Upper lobe of left lung (tissue), 6 donors: ENCODE data around the gene PARD6B. TPM values are rescaled to one million over a fixed set of nuclear protein-coding genes. Genes with fewer than 3 reads are reported as not detected.
"Not testable (repeated sequence)": the region's sequence is repeated elsewhere in the genome, so short reads cannot be mapped to it uniquely, and the experiment has no call there.

Experiments
- ATAC-seq, 2 donors: fragments of 200-7000 bp; cut with Tn5 transposase; one replicate each; pipeline ENCODE4 v1.9.1; 2022; ENCODE audit warnings: mild to moderate bottlenecking in 2 of 2, moderate library complexity in 2 of 2; ENCODE audit not compliant: low FRiP score in 2 of 2
- DNase-seq, 2 donors: peaks; one replicate each; pipeline ENCODE4 v3.0.0-alpha.2; 2019 to 2020
- H3K27ac ChIP-seq, 4 donors: fragments of 200-600 bp; sonication (generic); one replicate each; pipeline ENCODE4 v1.5.1; 2016 to 2019
- H3K27me3 ChIP-seq, 4 donors: fragments of 200-600 bp; sonication (generic); one replicate each; pipeline ENCODE4 v1.5.1; 2017 to 2019
- H3K36me3 ChIP-seq, 4 donors: fragments of 200-600 bp; sonication (generic); one replicate each; pipeline ENCODE4 v1.5.1; 2016 to 2019
- H3K4me1 ChIP-seq, 4 donors: fragments of 200-600 bp; sonication (generic); one replicate each; pipeline ENCODE4 v1.5.1; 2018 to 2019
- H3K4me3 ChIP-seq, 4 donors: fragments of 200-600 bp; sonication (generic); one replicate each; pipeline ENCODE4 v1.5.1; 2017 to 2019; ENCODE audit warnings: mild to moderate bottlenecking in 2 of 4, moderate library complexity in 1 of 4
- H3K9me3 ChIP-seq, 4 donors: fragments of 200-600 bp; sonication (generic); one replicate each; pipeline ENCODE4 v1.5.1; 2018 to 2019
- EP300 ChIP-seq, 4 donors: sonication (generic); formaldehyde crosslinking; IDR thresholded peaks; one replicate each; pipeline ENCODE4 v1.5.1; 2017; ENCODE audit warnings: antibody characterized with exemption in 4 of 4, control low read depth in 2 of 4
- POLR2A ChIP-seq, 4 donors: fragments of 450-650 bp; IDR thresholded peaks; one replicate each; pipeline ENCODE4 v1.5.1; 2016 to 2017; ENCODE audit warnings: antibody characterized with exemption in 4 of 4, mild to moderate bottlenecking in 2 of 4
- POLR2AphosphoS5 ChIP-seq, 2 donors: sonication (generic); formaldehyde crosslinking; IDR thresholded peaks; one replicate each; pipeline ENCODE4 v1.5.1; 2017; ENCODE audit warnings: antibody characterized with exemption in 2 of 2
- WGBS, 2 donors: methylation state at CpG; one replicate each; pipeline ENCODE4 v1.1.5; 2017 to 2018; 5-methylcytosine and 5-hydroxymethylcytosine counted together
- total RNA-seq, 6 donors: library from RNA; depleted of rRNA in 4 of 6; stranded (reverse); fragments of >200 nt in 4 of 6; gene quantifications; one replicate each; pipeline versions ENCODE4 v1.1.0 to v1.2.1, GENCODE V29; 2016 to 2021
- TF ChIP-seq, protein P1 (sequence below), 6 experiments: fragments of 450-650 bp in 4 of 6; fragments of 200-600 bp in 2 of 6; sonication (generic) in 2 of 6; IDR thresholded peaks; one replicate each; pipeline ENCODE4 v1.5.1; 2016 to 2019; ENCODE audit warnings: antibody characterized with exemption in 6 of 6
- donor health status: DM: no; HTN: no; CAD: no; lungs with moderate emphysema.
- donor health status: DM: no; HTN: yes; CAD: no; lungs with severe emphysema.

The PARD6B gene
- total RNA-seq, 6 donors from 2014 or later = 7.3 to 56.4 (median 43.4) TPM

DNA sequence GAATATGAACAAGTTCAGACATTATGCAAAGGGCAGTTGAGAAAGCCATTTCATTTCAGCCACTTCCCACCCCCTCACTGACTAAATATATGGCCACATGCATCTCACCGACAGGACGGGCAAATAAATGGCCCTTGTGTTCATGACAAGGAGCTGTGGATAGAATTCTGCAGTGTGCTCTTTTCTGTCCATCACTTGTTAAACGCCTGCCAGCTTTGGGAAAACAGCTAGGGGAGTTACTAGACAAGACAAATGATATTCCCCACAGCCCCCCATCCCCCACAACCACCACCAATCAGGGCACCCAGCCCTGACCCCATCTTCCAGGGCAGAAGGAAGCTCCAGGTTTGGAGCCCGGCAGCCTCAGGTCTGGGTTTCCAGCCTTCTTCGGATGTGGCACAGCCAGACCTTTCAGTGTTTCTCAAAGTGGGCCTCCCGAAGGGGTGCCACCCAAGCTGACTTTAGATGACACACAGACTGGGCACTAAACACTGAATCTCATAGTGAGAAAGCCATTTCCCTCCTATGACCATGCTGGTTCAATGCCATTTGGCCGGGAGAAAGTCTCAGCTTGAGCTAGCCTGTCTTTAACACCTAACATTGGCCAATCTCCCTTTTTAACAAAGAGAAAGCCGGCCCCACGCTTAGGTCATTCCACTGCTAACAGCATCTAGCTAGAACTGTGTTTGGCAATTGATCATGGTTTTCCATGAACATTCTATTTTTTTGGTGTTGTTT lies 36.1 kb upstream of the PARD6B start:
- no peaks in the 10 kb centered on the region for H3K9me3 ChIP-seq
- no peak overlapping the region for H3K4me3 ChIP-seq
- WGBS, 2 donors = 62 to 73% methylated on average over 8 to 9 of the region's 9 CpGs
- no peak for TF ChIP-seq EP300 (IDR thresholded peaks at IDR 0.05)
- TF ChIP-seq, protein P1, sequence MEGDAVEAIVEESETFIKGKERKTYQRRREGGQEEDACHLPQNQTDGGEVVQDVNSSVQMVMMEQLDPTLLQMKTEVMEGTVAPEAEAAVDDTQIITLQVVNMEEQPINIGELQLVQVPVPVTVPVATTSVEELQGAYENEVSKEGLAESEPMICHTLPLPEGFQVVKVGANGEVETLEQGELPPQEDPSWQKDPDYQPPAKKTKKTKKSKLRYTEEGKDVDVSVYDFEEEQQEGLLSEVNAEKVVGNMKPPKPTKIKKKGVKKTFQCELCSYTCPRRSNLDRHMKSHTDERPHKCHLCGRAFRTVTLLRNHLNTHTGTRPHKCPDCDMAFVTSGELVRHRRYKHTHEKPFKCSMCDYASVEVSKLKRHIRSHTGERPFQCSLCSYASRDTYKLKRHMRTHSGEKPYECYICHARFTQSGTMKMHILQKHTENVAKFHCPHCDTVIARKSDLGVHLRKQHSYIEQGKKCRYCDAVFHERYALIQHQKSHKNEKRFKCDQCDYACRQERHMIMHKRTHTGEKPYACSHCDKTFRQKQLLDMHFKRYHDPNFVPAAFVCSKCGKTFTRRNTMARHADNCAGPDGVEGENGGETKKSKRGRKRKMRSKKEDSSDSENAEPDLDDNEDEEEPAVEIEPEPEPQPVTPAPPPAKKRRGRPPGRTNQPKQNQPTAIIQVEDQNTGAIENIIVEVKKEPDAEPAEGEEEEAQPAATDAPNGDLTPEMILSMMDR (IDR thresholded peaks at IDR 0.05) = no peak
- ATAC-seq (peak in 1 of 2 donors; percentile 50), DNase-seq (no peak)
- peak overlapping the region in 1 of 4 donors; percentile 4 for H3K27ac ChIP-seq
- no peaks in the 10 kb centered on the region for H3K36me3 ChIP-seq
- no peaks in the 10 kb centered on the region for H3K27me3 ChIP-seq
- peaks cover 9 to 21% (median 11%) of the 10 kb centered on the region in 4 donors for H3K4me1 ChIP-seq

- H3K9me3 ChIP-seq, ATAC-seq, H3K4me1 ChIP-seq, DNase-seq, H3K27ac ChIP-seq, H3K36me3 ChIP-seq, H3K27me3 ChIP-seq, H3K4me3 ChIP-seq: not testable (repeated sequence)
- WGBS, 2 donors = 91 to 95% methylated on average over 7 of the region's 7 CpGs
These were observed 33.1 kb upstream of the PARD6B start for GRCh38 chr20:50698255-50698654.

GRCh38 chr20:50699688-50700087 lies 31.7 kb upstream of the PARD6B start:
- TF ChIP-seq, protein P1 (IDR thresholded peaks at IDR 0.05) = no peak
- no peak for TF ChIP-seq EP300 (IDR thresholded peaks at IDR 0.05)
- no peak for TF ChIP-seq POLR2AphosphoS5 (IDR thresholded peaks at IDR 0.05)
- no peak for TF ChIP-seq POLR2A (IDR thresholded peaks at IDR 0.05)
- WGBS, 2 donors = 99 to 100% methylated on average over 5 of the region's 5 CpGs
- Histone ChIP-seq H3K9me3 (no peaks in the 10 kb centered on the region), H3K27me3 (no peaks in the 10 kb centered on the region), H3K4me1 (peaks cover 0 to 5% (median 0%) of the 10 kb centered on the region in 4 donors), H3K36me3 (no peaks in the 10 kb centered on the region), H3K4me3 (no peak overlapping the region), H3K27ac (no peak overlapping the region)
- ATAC-seq (no peak), DNase-seq (no peak)

DNA sequence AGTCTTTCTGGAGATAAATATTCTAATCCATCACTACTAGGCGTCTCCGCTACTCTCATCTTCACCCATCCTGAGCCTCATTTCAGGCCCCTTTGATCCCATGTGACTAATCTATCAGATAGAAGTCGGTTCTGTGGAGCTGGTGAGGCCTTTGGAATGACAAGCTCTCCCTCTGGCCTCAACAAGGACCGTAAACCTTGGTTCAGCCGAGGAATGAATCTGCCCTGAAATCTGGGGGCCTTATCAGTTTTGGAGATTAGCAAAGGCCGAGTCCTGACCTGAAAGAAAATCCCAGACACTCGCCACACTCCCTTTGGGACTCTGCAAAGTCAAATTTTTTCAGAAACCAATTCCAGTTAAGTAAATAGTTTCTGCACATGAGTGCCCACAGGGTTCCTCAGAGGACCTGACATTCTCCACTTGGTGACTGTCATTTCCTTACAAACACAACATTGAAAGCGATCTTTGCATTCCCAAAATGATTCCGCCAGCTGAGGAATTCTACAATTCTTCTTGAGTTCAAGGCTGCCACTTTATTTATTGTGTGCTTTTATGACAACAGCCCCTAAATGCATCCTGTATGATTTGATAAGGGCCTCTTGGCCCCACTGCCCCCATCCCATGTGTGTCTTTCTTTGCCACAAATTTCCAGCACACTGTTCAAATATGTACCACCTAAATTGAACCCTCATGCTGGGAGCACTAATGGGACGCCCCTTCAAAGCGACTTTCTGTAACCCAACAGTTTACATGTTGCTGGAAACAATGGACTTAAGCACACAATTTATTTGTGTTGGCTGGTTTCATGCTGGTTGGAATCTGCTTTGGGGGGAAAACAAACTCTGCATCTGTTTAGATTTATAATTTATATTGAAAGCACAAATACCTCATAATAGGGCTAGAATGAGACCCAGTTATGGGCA lies 30.1 kb upstream of the PARD6B start:
- Histone ChIP-seq H3K27me3 (no peaks in the 10 kb centered on the region), H3K9me3 (no peaks in the 10 kb centered on the region), H3K4me1 (no peaks in the 10 kb centered on the region), H3K4me3 (no peak overlapping the region), H3K36me3 (no peaks in the 10 kb centered on the region), H3K27ac (no peak overlapping the region)
- WGBS, 2 donors = 76 to 79% methylated on average over 11 of the region's 11 CpGs
- ATAC-seq (no peak), DNase-seq (no peak)
- TF ChIP-seq EP300 (IDR thresholded peaks at IDR 0.05) = no peak
- TF ChIP-seq POLR2A (IDR thresholded peaks at IDR 0.05) = no peak
- TF ChIP-seq, protein P1 (IDR thresholded peaks at IDR 0.05) = no peak
- TF ChIP-seq POLR2AphosphoS5 (IDR thresholded peaks at IDR 0.05) = no peak

GRCh38 chr20:50703651-50704438 lies 27.5 kb upstream of the PARD6B start:
- H3K36me3 ChIP-seq, DNase-seq, H3K27me3 ChIP-seq, H3K9me3 ChIP-seq, H3K27ac ChIP-seq, ATAC-seq, H3K4me3 ChIP-seq, H3K4me1 ChIP-seq: not testable (repeated sequence)
- WGBS, 2 donors = 83 to 94% methylated on average over 7 to 9 of the region's 9 CpGs
